ENCODE measurements around the gene ECI1.

The ECI1 gene

DNA sequence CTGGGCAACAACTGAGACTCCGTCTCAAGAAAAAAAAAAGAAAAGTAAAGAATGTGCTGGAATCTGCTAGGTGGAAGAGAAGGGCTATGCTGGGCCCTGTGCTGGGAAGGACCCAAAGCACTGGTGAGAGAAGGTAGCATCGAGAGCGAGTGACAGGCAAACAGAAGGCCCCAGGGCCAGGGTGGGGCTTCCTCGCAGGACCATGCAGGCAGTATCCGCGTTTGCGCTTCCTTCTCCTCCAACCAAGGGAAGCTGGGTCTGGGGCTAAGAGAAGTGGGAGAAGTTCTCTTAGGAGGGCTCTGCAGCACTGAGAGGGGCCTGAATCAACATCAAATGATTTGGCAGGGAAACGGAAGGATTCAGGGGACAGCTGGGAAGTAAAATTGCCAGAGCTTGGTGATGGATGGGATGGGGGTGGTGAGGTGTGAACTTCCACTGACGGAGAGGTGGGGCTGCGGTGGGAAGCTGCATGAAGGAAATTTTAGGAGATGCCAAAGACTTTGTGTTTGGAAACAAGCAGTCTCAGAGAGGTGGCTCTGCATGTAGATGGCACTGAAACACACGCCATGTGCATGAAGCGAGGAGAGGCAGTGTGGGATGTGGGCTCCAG is 5.2 kb upstream of the ECI1 start:
- TF ChIP-seq, protein P1, sequence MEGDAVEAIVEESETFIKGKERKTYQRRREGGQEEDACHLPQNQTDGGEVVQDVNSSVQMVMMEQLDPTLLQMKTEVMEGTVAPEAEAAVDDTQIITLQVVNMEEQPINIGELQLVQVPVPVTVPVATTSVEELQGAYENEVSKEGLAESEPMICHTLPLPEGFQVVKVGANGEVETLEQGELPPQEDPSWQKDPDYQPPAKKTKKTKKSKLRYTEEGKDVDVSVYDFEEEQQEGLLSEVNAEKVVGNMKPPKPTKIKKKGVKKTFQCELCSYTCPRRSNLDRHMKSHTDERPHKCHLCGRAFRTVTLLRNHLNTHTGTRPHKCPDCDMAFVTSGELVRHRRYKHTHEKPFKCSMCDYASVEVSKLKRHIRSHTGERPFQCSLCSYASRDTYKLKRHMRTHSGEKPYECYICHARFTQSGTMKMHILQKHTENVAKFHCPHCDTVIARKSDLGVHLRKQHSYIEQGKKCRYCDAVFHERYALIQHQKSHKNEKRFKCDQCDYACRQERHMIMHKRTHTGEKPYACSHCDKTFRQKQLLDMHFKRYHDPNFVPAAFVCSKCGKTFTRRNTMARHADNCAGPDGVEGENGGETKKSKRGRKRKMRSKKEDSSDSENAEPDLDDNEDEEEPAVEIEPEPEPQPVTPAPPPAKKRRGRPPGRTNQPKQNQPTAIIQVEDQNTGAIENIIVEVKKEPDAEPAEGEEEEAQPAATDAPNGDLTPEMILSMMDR (conservative IDR thresholded peaks at IDR 0.05; ENCODE audit: low read length): no peak
- TF ChIP-seq EZH2phosphoT487 (IDR thresholded peaks at IDR 0.05; ENCODE audit: borderline replicate concordance): no peak
- no peaks in the 10 kb centered on the region for H3K27me3 ChIP-seq (ENCODE audit: insufficient read depth, low read length, poor library complexity, severe bottlenecking)
- no peak overlapping the region for H3K9ac ChIP-seq (ENCODE audit: low read depth, low read length, poor library complexity, severe bottlenecking)
- H3K4me3 ChIP-seq (ENCODE audit: low read length, poor library complexity, severe bottlenecking): no peak overlapping the region
- peaks cover 25% of the 10 kb centered on the region; the same call in 1 of the 2 replicates for H3K79me2 ChIP-seq (ENCODE audit: insufficient read depth, low read length)
- H3K9me3 ChIP-seq (ENCODE audit: insufficient read depth, low read depth, low read length): no peaks in the 10 kb centered on the region
- no peaks in the 10 kb centered on the region for H3K4me1 ChIP-seq (ENCODE audit: insufficient read depth, low read length, poor library complexity, severe bottlenecking)
- peaks cover 6% of the 10 kb centered on the region; the same call in 1 of the 2 replicates for H3F3A ChIP-seq (ENCODE audit: low read depth)
- H2AFZ ChIP-seq (ENCODE audit: low read length): no peak overlapping the region
- H3K9me2 ChIP-seq (replicated peaks; ENCODE audit: low read depth, low read length): no peaks in the 10 kb centered on the region
- peaks cover 4% of the 10 kb centered on the region for H4K20me1 ChIP-seq (ENCODE audit: insufficient read depth, low read length, poor library complexity, severe bottlenecking)
- peaks cover 50% of the 10 kb centered on the region; the same call in 1 of the 2 replicates for H3K36me3 ChIP-seq (ENCODE audit: insufficient read depth, low read length)
- no peak overlapping the region for H3K4me2 ChIP-seq (ENCODE audit: low read depth, low read length, poor library complexity, severe bottlenecking)

DNA sequence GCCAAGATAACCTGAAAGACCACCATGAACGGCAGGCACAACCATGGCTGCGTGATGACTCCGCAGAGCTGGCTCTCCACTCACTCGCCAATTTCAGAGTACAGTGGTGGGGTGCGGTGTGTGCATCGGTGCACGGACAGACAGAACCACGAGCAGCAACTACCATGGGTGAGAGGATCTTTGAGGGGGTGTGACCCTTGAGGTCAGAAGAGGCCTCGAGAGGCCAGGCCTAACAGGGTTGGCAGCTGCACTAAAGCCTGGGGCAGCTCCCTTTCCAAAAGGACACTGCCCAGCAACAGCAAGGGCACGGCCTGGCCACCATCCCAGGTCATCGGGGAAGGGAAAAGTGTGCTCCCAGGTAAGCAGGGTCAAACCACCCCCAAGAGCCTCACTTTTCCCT is 1.9 kb upstream of the ECI1 start:
- no peak overlapping the region for H3K4me2 ChIP-seq (ENCODE audit: low read depth, low read length, poor library complexity, severe bottlenecking)
- TF ChIP-seq EZH2phosphoT487 (IDR thresholded peaks at IDR 0.05; ENCODE audit: borderline replicate concordance): no peak
- TF ChIP-seq, protein P1 (conservative IDR thresholded peaks at IDR 0.05; ENCODE audit: low read length): no peak
- H3K79me2 ChIP-seq (ENCODE audit: insufficient read depth, low read length): peaks cover 19% of the 10 kb centered on the region; the same call in 1 of the 2 replicates
- no peak overlapping the region for H2AFZ ChIP-seq (ENCODE audit: low read length)
- no peak overlapping the region for H3K9ac ChIP-seq (ENCODE audit: low read depth, low read length, poor library complexity, severe bottlenecking)
- no peaks in the 10 kb centered on the region for H3K9me3 ChIP-seq (ENCODE audit: insufficient read depth, low read depth, low read length)
- peaks cover 4% of the 10 kb centered on the region for H4K20me1 ChIP-seq (ENCODE audit: insufficient read depth, low read length, poor library complexity, severe bottlenecking)
- peaks cover 36% of the 10 kb centered on the region; the same call in 1 of the 2 replicates for H3K36me3 ChIP-seq (ENCODE audit: insufficient read depth, low read length)
- H3K27me3 ChIP-seq (ENCODE audit: insufficient read depth, low read length, poor library complexity, severe bottlenecking): no peaks in the 10 kb centered on the region
- no peaks in the 10 kb centered on the region for H3K9me2 ChIP-seq (replicated peaks; ENCODE audit: low read depth, low read length)
- H3K4me3 ChIP-seq (ENCODE audit: low read length, poor library complexity, severe bottlenecking): no peak overlapping the region
- H3F3A ChIP-seq (ENCODE audit: low read depth): peaks cover 6% of the 10 kb centered on the region; the same call in 1 of the 2 replicates
- H3K4me1 ChIP-seq (ENCODE audit: insufficient read depth, low read length, poor library complexity, severe bottlenecking): no peaks in the 10 kb centered on the region

DNA sequence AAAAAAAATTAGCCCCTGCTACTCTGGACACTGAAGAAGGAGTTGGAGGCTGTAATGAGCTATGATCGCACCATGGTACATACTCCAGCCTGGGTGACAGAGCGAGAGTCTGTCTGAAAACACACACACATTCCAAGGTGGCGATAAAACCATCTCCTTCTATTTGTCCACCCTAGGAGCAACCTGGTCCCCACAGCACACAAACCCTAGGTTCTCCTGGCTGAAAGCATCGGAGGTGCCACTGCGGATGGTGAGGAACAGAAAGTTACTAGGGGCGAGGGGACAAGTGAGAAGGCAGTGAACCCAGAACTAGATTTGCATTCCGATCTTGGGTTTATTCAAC is 1.4 kb upstream of the ECI1 start:
- Histone ChIP-seq H3K4me2 (ENCODE audit: low read depth, low read length, poor library complexity, severe bottlenecking) (no peak overlapping the region), H3K4me1 (ENCODE audit: insufficient read depth, low read length, poor library complexity, severe bottlenecking) (no peaks in the 10 kb centered on the region), H3K36me3 (ENCODE audit: insufficient read depth, low read length) (peaks cover 30% of the 10 kb centered on the region; the same call in 1 of the 2 replicates), H3K9ac (ENCODE audit: low read depth, low read length, poor library complexity, severe bottlenecking) (no peak overlapping the region), H3K9me2 (replicated peaks; ENCODE audit: low read depth, low read length) (no peaks in the 10 kb centered on the region), H3K9me3 (ENCODE audit: insufficient read depth, low read depth, low read length) (no peaks in the 10 kb centered on the region), H3K4me3 (ENCODE audit: low read length, poor library complexity, severe bottlenecking) (no peak overlapping the region), H4K20me1 (ENCODE audit: insufficient read depth, low read length, poor library complexity, severe bottlenecking) (peaks cover 4% of the 10 kb centered on the region), H3K27me3 (ENCODE audit: insufficient read depth, low read length, poor library complexity, severe bottlenecking) (no peaks in the 10 kb centered on the region), H3K79me2 (ENCODE audit: insufficient read depth, low read length) (peaks cover 15% of the 10 kb centered on the region; the same call in 1 of the 2 replicates), H3F3A (ENCODE audit: low read depth) (peaks cover 6% of the 10 kb centered on the region; the same call in 1 of the 2 replicates), H2AFZ (ENCODE audit: low read length) (no peak overlapping the region)
- TF ChIP-seq, protein P1 (conservative IDR thresholded peaks at IDR 0.05; ENCODE audit: low read length): no peak
- TF ChIP-seq EZH2phosphoT487 (IDR thresholded peaks at IDR 0.05; ENCODE audit: borderline replicate concordance): no peak
